Peyer's patch (tissue), 4 donors: ENCODE results near the gene IL1RAPL1. TPM values are rescaled to one million over a fixed set of nuclear protein-coding genes. Genes with fewer than 3 reads are reported as not detected.

Source experiments
- DNase-seq, 3 donors: peaks; one replicate each; pipeline ENCODE4 v3.0.0-alpha.2; 2017 to 2019
- H3K27ac ChIP-seq, 4 donors: fragments of 200-600 bp; sonication (generic); one replicate each; pipeline ENCODE4 v1.5.1; 2016 to 2019
- H3K27me3 ChIP-seq, 2 donors: fragments of 200-600 bp; sonication (generic); one replicate each; pipeline ENCODE4 v1.5.1; 2019
- H3K36me3 ChIP-seq, 3 donors: fragments of 200-600 bp; sonication (generic); one replicate each; pipeline ENCODE4 v1.5.1; 2016 to 2019
- H3K4me1 ChIP-seq, 4 donors: fragments of 200-600 bp; sonication (generic); one replicate each; pipeline ENCODE4 v1.5.1; 2016 to 2019
- H3K4me3 ChIP-seq, 4 donors: fragments of 200-600 bp; sonication (generic); 1 replicate in 3 of 4; 2 replicates in 1 of 4; pipeline ENCODE4 v1.5.1; 2016 to 2019; ENCODE audit warnings: mild to moderate bottlenecking in 1 of 4
- H3K9me3 ChIP-seq, 4 donors: fragments of 200-600 bp; sonication (generic); one replicate each; pipeline ENCODE4 v1.5.1; 2016 to 2019; ENCODE audit warnings: mild to moderate bottlenecking in 1 of 4
- CTCF ChIP-seq, 6 experiments: fragments of 450-650 bp in 4 of 6; fragments of 200-600 bp in 2 of 6; sonication (generic) in 1 of 6; IDR thresholded peaks; one replicate each; pipeline ENCODE4 v1.5.1; 2017 to 2019; ENCODE audit warnings: antibody characterized with exemption in 6 of 6, mild to moderate bottlenecking in 3 of 6, moderate library complexity in 1 of 6
- POLR2A ChIP-seq, 2 donors: fragments of 450-650 bp; IDR thresholded peaks; one replicate each; pipeline ENCODE4 v1.5.1; 2017; ENCODE audit warnings: antibody characterized with exemption in 2 of 2, mild to moderate bottlenecking in 2 of 2, moderate library complexity in 2 of 2
- total RNA-seq, 4 donors: library from RNA; depleted of rRNA; stranded (reverse); fragments of >200 nt; gene quantifications; one replicate each; pipeline ENCODE4 v1.1.0, GENCODE V29; 2016

The IL1RAPL1 gene
- total RNA-seq, 4 donors from 2014 or later = not detected

GRCh38 chrX:29065477-29065876 lies 478.2 kb downstream of the IL1RAPL1 start:
- no peaks in the 10 kb centered on the region for H3K36me3 ChIP-seq
- H3K9me3 ChIP-seq = no peaks in the 10 kb centered on the region
- no peak for TF ChIP-seq CTCF (IDR thresholded peaks at IDR 0.05)
- no peak for TF ChIP-seq POLR2A (IDR thresholded peaks at IDR 0.05)
- DNase-seq = no peak
- H3K27ac ChIP-seq = no peak overlapping the region
- H3K4me1 ChIP-seq = no peaks in the 10 kb centered on the region
- no peak overlapping the region for H3K4me3 ChIP-seq
- no peaks in the 10 kb centered on the region for H3K27me3 ChIP-seq

- Histone ChIP-seq H3K4me1 (no peaks in the 10 kb centered on the region), H3K4me3 (no peak overlapping the region), H3K9me3 (no peaks in the 10 kb centered on the region), H3K27ac (no peak overlapping the region), H3K27me3 (no peaks in the 10 kb centered on the region), H3K36me3 (no peaks in the 10 kb centered on the region)
- no peak for DNase-seq
- TF ChIP-seq CTCF (IDR thresholded peaks at IDR 0.05) = no peak
- no peak for TF ChIP-seq POLR2A (IDR thresholded peaks at IDR 0.05)
Observed at GRCh38 chrX:29066516-29066915, 479.3 kb downstream of the IL1RAPL1 start.

- H3K27me3 ChIP-seq = no peaks in the 10 kb centered on the region
- no peaks in the 10 kb centered on the region for H3K36me3 ChIP-seq
- no peak overlapping the region for H3K4me3 ChIP-seq
- H3K4me1 ChIP-seq = no peaks in the 10 kb centered on the region
- no peaks in the 10 kb centered on the region for H3K9me3 ChIP-seq
- no peak for TF ChIP-seq CTCF (IDR thresholded peaks at IDR 0.05)
- no peak for TF ChIP-seq POLR2A (IDR thresholded peaks at IDR 0.05)
- no peak for DNase-seq
- H3K27ac ChIP-seq = no peak overlapping the region
Observed at GRCh38 chrX:29067351-29067750, 480.1 kb downstream of the IL1RAPL1 start.

GRCh38 chrX:29071525-29072320 lies 484.5 kb downstream of the IL1RAPL1 start:
- TF ChIP-seq CTCF (IDR thresholded peaks at IDR 0.05) = no peak
- no peak for TF ChIP-seq POLR2A (IDR thresholded peaks at IDR 0.05)
- no peak overlapping the region for H3K27ac ChIP-seq
- H3K27me3 ChIP-seq = no peaks in the 10 kb centered on the region

GRCh38 chrX:29082558-29082957 lies 495.3 kb downstream of the IL1RAPL1 start:
- Histone ChIP-seq H3K36me3 (no peaks in the 10 kb centered on the region), H3K9me3 (no peaks in the 10 kb centered on the region), H3K4me1 (no peaks in the 10 kb centered on the region), H3K4me3 (no peak overlapping the region), H3K27ac (no peak overlapping the region), H3K27me3 (no peaks in the 10 kb centered on the region)
- DNase-seq = no peak
- no peak for TF ChIP-seq POLR2A (IDR thresholded peaks at IDR 0.05)
- no peak for TF ChIP-seq CTCF (IDR thresholded peaks at IDR 0.05)

More at GRCh38 chrX:29071525-29072320, 484.5 kb downstream of the IL1RAPL1 start:
- Histone ChIP-seq H3K4me1 (no peaks in the 10 kb centered on the region), H3K4me3 (no peak overlapping the region), H3K36me3 (no peaks in the 10 kb centered on the region), H3K9me3 (no peaks in the 10 kb centered on the region)
- no peak for DNase-seq
